AG04450 (cell line): ENCODE data around the gene NOL9. TPM values are rescaled to one million over a fixed set of nuclear protein-coding genes. Genes with fewer than 3 reads are reported as not detected.

Experiments
- CTCF ChIA-PET: fragments of 300-600, 350-600 bp; formaldehyde crosslinking; extraction: SDS; loops from one replicate; lab custom pipeline; 2022; ENCODE audit warnings: antibody characterized with exemption, inconsistent platforms; lab: Charles Lee
- POLR2A ChIA-PET: fragments of 350-600 bp; formaldehyde crosslinking; extraction: SDS; loops from one replicate; lab custom pipeline; 2021; ENCODE audit warnings: antibody characterized with exemption, inconsistent platforms; lab: Yijun Ruan, JAX
- DNase-seq: peaks from one replicate; pipeline ENCODE4 v3.0.0-alpha.2; 2011; ENCODE audit warnings: low read depth, low spot score
- H3K27ac ChIP-seq: one replicate; pipeline ENCODE4 v1.5.1; 2012; ENCODE audit warnings: low read depth, low read length, control low read depth
- H3K27me3 ChIP-seq: one replicate; pipeline ENCODE4 v1.6.0; 2012; ENCODE audit warnings: low read length; ENCODE audit not compliant: control insufficient read depth, insufficient read depth
- H3K4me3 ChIP-seq: 2 replicates; pipeline ENCODE4 v1.5.1; 2011; ENCODE audit warnings: mild to moderate bottlenecking, low read depth, low read length, control low read depth
- H3K9me3 ChIP-seq: 2 replicates; pipeline ENCODE4 v1.5.1; 2012; ENCODE audit warnings: low read length; ENCODE audit not compliant: control insufficient read depth, insufficient read depth
- polyA plus RNA-seq: library from polyadenylated mRNA; depleted of rRNA; stranded (reverse); fragments of >200 nt; gene quantifications from 2 replicates; pipeline ENCODE4 v1.2.3, GENCODE V29; 2011
- TF ChIP-seq, protein P1 (sequence below): IDR thresholded peaks from 2 replicates; pipeline ENCODE4 v1.5.1; 2011; ENCODE audit warnings: low read depth, low read length, control low read depth, inconsistent platforms

Gene NOL9
- polyA plus RNA-seq, 1 experiment = 23.6 TPM

DNA sequence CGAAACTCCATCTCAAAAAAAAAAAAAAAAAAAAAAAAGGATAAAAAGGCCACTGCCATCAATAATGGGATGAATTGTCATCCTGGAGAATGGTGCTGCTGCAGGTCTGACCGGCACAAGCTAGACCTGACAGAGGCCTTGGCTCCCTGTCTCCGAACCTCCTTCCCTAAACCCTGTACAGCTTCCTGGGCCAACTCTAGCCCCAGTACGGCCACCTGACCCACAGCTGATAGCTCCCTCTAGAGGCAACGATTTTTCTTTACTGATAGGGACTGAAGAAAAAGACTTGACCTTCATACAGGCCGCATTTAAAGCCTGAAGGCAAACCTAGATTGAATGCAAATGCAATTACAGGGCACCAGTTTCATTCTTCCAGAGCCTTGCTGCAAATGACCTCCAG lies 30.7 kb downstream of the NOL9 start:
- DNase-seq = no peak
- H3K27me3 ChIP-seq = no peaks in the 10 kb centered on the region
- H3K27ac ChIP-seq = no peak overlapping the region
- H3K4me3 ChIP-seq = no peak overlapping the region
- ChIA-PET POLR2A (no interaction called here), CTCF (interaction anchor here (0.5 to 5.3 kb wide), 10 partner anchors 11 to 145 kb away, joined by 3 to 26 read pairs (median 6); partner anchors contain the start of genes NOL9 and TAS1R1)
- no peaks in the 10 kb centered on the region for H3K9me3 ChIP-seq
- TF ChIP-seq, protein P1, sequence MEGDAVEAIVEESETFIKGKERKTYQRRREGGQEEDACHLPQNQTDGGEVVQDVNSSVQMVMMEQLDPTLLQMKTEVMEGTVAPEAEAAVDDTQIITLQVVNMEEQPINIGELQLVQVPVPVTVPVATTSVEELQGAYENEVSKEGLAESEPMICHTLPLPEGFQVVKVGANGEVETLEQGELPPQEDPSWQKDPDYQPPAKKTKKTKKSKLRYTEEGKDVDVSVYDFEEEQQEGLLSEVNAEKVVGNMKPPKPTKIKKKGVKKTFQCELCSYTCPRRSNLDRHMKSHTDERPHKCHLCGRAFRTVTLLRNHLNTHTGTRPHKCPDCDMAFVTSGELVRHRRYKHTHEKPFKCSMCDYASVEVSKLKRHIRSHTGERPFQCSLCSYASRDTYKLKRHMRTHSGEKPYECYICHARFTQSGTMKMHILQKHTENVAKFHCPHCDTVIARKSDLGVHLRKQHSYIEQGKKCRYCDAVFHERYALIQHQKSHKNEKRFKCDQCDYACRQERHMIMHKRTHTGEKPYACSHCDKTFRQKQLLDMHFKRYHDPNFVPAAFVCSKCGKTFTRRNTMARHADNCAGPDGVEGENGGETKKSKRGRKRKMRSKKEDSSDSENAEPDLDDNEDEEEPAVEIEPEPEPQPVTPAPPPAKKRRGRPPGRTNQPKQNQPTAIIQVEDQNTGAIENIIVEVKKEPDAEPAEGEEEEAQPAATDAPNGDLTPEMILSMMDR = peak; percentile 63

- TF ChIP-seq, protein P1 = no peak
These were observed 32.8 kb downstream of the NOL9 start for GRCh38 chr1:6521536-6521935.

GRCh38 chr1:6519935-6520671 lies 34.2 kb downstream of the NOL9 start:
- ChIA-PET POLR2A (no interaction called here), CTCF (interaction anchor here (0.6 to 2.5 kb wide), 3 partner anchors 30 to 101 kb away, joined by 5 to 9 read pairs (median 6); no protein-coding TSS in a partner anchor)
- TF ChIP-seq, protein P1 = no peak
- H3K4me3 ChIP-seq = no peak overlapping the region
- no peaks in the 10 kb centered on the region for H3K9me3 ChIP-seq
- H3K27ac ChIP-seq = no peak overlapping the region
- no peaks in the 10 kb centered on the region for H3K27me3 ChIP-seq
- DNase-seq = peak; percentile 46

More at GRCh38 chr1:6521536-6521935, 32.8 kb downstream of the NOL9 start:
- H3K27ac ChIP-seq = no peak overlapping the region
- no peak overlapping the region for H3K4me3 ChIP-seq
- ChIA-PET POLR2A (no interaction called here), CTCF (interaction anchor here (0.9 to 5.3 kb wide), 3 partner anchors 31 to 32 kb away, joined by 3 to 26 read pairs (median 9); partner anchors contain the start of genes NOL9 and TAS1R1)
- H3K9me3 ChIP-seq = no peaks in the 10 kb centered on the region
- H3K27me3 ChIP-seq = no peaks in the 10 kb centered on the region
- no peak for DNase-seq

DNA sequence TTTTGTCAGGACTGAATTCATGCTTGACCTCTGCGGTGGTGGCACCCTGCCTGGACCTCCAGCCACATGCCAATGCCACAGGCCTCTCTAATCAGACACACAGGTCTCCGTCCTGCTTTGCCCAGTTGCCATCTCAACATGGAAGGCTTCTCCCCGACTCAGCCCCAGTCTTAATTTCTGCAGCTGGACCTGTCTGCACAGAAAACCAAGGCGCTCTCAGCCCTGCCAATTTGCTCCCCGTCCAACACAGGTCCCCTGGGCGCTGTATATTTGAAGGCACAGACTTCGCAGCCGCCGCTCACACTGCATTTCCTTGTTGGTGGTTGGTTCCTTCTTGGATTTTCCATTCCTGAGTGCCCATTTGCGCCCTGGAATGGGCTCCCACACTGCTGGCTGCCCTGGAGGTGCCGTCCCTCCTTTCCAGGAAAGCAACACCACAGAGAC lies 34.8 kb downstream of the NOL9 start:
- H3K9me3 ChIP-seq = no peaks in the 10 kb centered on the region
- TF ChIP-seq, protein P1 = no peak
- DNase-seq = no peak
- no peaks in the 10 kb centered on the region for H3K27me3 ChIP-seq
- CTCF ChIA-PET = interaction anchor here (2.5 kb wide), 1 partner anchor 30 kb away, joined by 6 read pairs; no protein-coding TSS in a partner anchor
- H3K27ac ChIP-seq = no peak overlapping the region
- no peak overlapping the region for H3K4me3 ChIP-seq
- POLR2A ChIA-PET = no interaction called here

GRCh38 chr1:6517435-6517851 lies 36.9 kb downstream of the NOL9 start:
- ChIA-PET POLR2A (no interaction called here), CTCF (interaction anchor here (2.4 kb wide), 1 partner anchor 27 kb away, joined by 8 read pairs; no protein-coding TSS in a partner anchor)
- H3K27ac ChIP-seq = no peak overlapping the region

More at GRCh38 chr1:6517435-6517851, 36.9 kb downstream of the NOL9 start:
- H3K4me3 ChIP-seq = no peak overlapping the region
- no peaks in the 10 kb centered on the region for H3K27me3 ChIP-seq
- DNase-seq = no peak
- TF ChIP-seq, protein P1 = no peak
- H3K9me3 ChIP-seq = no peaks in the 10 kb centered on the region
